LoVo (cell line): ENCODE measurements around the gene KCNJ16.
"Not testable (repeated sequence)": the region's sequence is repeated elsewhere in the genome, so short reads cannot be mapped to it uniquely, and the experiment has no call there.

Source experiments
- DNase-seq: peaks from one replicate; pipeline ENCODE4 v3.0.0-alpha.2; 2016; ENCODE audit warnings: low spot score

Gene KCNJ16

DNA sequence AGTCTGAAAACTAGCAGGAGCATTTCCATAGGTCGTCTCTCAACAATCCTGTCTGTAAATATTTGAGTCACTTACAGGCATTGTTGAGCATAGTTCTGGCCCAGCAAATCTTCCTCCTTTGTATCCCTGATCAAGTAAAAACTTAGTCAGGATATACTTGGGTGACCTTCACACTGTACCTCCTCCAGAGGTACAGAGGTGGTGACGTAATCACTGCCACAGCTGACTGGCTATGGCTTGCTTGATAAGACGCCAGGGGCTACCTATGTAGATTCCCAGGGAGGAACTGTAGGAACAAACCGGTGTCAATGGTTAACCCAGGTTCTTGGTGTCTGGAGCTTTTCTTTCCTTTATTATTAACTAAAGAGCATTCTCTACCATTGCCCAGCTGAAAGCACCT, at the start of gene KCNJ16:
Gene KCNJ16 (plus strand): TSS at position 270 of the 400 bp plus-strand sequence. CDS start 56,863 bp downstream, outside the sequence.
- no peak for DNase-seq

DNA sequence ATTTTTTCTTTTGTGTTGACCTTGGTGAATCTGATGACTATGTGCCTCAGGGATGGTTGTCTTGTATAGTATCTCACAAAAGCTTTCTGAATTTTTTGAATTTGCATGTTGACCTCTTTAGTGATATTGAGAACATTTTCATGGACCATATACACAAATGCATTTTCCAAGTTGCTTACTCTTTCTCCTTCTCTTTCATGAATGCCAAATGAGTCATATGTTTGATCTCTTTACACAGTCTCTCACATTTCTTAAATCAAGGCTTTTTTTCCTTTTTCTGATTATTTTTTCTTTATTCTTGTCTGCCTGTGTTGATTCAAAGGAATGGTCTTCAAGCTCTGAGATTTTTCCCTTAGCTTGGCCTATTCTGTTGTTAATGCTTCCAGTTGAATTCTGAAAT, 46.6 kb upstream of the KCNJ16 start:
- DNase-seq = no peak

DNA sequence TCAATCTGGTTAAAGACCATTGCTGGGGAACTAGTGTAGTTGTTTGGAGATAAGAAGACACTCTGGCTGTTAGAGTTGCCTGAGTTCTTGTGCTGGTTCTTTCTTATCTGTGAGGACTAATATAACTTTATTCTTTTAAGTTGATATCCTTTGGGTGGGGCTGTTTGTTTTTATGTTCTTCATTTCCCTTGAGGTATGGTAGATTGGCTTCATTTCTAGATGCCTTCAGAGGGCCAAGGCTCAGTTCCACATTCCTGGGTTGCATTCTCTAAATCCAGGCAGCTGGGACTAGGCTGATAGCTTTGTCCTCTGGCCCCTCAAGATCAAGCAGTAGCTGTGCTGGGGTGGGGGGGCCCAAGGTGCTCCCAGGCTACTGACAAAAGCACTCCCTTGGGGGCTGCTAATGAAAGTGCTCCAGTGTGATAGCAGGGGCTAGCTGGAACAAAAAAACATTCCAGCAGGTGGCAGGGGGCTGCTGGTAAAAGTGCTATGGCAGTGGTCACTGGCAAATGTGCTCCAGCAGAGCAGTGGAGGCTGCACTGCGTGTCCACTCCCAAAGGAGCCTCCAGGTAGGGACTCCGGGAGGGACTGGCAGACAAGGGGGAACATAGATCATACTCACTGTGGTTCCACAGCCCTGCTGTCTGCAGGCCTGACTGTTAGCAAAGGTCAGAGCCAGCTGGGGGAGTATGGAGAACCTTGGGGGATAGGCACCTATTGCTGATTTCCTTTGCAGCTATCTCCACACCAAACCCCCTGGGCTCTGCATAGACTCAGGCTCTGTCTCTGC, 45.9 kb upstream of the KCNJ16 start:
- DNase-seq = no peak

DNA sequence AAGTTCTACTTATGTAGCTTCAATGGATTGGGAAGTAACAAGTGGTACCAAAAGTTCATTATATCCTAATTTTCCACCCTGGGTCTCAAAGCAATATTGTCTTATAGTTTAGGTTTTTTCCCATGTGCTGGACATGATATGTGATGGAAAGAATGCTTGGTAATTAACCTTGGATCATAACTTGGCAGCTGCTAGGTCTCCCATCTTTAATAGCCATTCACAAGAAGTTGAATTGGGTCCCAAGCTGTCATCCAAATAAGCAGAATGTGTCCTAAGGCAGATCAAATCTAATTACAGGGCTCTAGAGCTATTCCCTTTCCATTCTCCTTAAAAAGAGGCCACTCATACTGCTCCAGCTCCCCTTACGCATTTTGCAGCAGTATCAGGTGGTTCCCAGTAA, 44.7 kb upstream of the KCNJ16 start:
- DNase-seq = no peak

DNA sequence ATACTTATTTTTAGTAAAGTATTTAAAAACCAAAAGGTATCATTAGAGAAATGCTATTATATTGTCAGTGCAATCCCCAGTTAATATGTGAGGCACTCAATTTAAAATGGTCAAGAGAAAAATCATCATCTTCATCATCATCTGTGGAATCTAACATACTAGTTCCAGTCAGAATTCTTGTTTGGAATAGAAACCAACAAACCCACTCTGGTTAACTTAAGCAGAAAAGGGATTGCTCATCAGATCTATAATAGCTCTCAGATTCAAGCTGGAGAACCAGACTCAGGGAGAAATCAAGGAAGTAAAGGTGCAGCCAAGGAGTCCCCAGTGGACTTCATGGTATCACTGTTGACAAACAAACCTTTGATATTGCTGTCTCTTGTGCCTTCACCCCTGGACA, 43.7 kb upstream of the KCNJ16 start:
- no peak for DNase-seq

DNA sequence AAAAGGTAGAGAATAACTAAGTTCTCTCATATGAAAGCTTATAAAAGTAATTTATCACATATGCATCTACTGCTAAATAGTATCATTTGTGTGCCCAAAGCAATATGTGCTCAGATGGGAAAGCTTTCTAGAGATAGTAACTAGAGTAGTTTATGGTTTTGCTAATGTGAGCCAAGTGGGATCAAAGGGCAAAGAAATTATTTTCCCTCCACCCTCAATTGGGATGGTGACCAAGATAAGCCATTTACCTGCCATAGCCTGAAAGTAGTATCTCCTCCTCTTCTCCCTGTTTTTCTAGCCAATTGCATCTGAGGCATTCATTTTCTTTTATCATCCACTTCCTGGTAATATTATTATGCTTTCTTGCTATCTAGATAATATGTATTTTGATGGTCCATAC, 41.9 kb upstream of the KCNJ16 start:
- DNase-seq = no peak

DNA sequence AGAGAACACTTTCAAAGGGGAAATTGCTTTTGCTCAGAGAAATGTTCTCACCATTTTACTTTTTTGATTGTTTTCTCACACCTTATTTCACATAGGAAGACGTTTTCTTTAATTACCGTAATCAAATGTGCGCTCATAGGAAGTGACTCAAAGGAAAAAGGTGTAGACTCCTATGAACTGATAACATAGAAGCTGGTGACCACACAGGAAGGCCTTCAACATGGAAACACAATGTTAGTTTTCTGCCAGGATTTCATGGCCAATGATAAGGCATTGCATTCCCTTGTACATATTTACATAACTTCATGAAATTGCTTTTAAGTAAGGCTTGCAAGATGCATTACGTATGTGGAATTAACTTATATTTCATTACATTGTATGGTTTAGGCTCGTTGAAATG, 40.9 kb upstream of the KCNJ16 start:
- DNase-seq = no peak

DNA sequence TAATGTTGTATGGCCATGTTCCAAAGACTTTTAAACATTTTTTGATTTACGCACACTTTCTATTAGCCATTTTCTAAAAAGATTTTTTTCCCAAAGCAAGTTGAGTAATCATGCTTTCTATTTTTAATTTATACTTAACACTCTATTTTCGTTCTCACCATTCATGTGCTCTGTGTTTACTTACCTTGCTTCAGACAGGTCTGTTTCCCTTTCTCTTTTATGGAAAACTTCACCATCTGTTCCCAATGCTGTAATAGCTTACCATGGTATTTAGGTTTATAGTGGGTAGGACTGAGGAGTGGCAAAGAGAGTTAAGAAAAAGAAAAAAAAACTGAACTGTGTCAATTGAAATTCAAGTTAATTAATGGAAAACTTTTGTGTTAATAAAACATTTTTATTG, 37.5 kb upstream of the KCNJ16 start:
- DNase-seq = no peak

DNA sequence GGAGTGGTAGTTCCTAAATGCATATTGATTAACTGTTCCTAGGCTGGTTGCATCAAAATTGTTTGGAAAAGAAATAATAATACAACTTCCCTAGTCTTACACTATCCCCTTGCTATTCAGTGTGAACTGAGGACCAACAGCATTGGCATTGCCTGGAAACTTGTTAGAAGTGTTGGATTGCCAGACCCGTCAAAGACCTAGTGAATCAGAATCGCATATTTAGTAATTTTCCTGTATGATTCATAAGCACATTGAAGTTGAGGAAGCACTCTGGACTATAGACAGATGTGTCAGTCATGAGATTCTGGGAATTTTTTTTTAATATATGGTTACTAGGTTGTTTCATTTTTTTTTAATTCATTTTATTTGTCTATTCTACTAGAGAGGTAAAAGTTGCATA, 34.7 kb upstream of the KCNJ16 start:
- DNase-seq = no peak

DNA sequence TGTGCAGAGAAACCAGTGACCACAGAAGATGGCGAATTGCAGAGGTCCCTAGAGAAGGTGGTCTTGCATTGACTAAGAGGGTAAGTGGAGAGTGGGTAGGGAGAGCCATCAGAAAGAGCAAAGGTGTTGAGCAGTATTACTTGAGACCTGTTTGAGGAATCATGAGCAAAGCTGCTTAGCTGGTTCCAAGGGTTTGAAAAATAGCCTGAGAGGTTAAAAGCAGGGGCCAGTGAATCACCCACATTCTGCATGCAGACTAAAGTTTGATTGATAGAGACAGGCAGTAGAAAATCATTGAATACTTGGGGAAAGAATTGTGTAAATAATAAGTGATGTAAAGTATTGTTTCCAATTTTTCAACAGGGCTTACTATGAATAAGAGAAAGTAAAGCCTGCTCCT, 34.0 kb upstream of the KCNJ16 start:
- no peak for DNase-seq

DNA sequence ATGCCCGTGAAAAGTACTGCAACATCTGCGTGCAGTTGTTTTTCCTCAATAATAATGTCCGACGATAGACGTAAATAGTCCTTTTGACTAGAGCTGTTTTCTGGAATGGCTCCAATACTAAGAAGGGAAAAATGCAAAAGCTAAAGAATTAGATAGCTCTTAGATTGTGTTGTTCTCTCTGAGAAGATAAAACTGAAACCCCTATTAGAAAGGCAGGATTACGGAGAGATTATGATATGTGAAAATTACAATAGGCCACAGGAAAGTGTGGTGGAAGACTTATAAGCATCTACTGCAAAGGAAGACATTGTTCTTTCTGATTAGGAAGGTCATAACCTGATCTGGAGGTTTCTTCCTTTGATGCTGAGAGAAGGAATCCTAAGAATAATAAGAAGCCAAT, 33.5 kb upstream of the KCNJ16 start:
- DNase-seq = no peak

DNA sequence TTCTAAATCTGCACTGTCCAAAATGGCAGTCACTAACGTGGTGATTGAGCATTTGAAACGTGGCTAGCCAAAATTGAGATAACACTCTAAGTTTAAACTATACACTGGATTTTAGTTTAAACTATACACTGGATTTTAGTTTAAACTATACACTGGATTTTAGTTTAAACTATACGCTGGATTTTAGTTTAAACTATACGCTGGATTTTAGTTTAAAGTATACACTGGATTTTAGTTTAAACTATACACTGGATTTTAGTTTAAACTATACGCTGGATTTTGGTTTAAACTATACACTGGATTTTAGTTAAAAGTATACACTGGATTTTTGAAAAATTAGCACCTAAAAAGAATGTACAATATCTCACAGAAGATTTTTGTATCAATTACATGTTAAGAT, 29.2 kb upstream of the KCNJ16 start:
- DNase-seq = not testable (repeated sequence)

DNA sequence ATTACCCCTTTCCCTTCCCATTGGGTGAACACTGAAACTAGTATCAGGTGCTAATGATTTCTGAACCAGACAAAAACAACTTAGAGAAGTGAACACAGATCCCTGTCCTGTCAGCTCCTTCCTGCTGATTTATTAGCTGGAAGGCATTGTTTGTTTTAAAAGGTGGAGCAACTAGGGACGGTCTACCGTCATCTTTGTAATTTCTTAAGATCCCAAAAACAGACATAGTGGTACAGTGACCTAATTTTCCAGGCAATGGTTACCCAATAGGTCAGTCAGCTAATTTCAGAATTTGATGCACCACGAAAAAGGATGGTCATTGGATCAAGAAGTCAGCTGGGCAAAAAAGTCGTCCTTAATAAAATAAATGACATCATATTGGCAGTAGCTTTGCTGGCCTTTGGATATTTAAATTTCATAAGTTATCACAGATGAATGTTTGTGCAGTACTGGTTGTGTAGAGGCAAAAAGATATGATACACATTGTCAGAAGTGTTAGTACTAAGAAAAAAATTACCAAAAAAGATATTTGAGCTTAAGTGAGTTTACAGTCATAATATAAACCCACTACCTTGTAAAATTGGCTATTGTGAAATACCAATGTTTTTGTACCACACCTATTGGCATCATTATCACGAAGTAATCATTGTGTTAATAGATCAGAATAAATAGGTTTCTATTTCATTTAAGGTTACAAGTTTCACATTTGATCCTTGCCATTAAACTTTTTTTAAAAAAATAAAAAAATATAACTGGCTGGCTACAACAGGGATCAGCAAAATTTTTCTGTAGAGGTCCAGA, 27.2 kb upstream of the KCNJ16 start:
- no peak for DNase-seq

DNA sequence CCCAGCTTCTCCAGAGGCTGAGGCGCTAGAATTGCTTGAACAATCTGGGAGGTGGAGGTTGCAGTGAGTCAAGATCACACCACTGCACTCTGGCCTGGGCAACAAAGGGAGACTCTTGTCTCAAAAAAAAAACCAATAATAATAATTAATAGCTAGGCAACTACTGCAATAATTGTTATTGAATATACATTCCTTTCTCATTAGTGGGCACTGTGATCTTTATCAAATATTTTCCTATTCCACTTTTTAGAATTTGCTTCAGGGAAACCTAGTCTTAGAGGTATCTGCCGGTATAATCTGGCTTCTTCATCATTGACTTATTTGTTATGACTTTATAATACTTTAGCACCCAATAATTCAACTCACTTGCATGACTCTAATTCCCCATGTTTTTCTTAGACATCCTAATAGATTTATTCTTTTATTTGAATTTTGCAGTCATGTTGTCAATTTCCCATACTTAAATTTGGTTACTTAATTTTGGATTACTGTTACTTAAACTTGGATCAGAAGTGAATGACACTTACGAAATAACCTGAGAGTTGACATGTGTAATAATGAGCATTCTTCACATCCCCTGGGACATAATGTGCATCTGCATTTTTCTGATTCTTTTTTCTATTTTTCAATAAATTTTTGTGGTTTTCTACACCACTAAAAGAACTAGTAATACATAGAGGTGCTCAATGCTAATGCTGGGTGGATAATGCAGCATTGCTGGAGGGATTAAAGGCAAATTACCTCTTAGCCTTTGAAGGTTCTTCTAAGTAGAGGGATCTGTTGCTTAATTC, 25.0 kb upstream of the KCNJ16 start:
- no peak for DNase-seq

DNA sequence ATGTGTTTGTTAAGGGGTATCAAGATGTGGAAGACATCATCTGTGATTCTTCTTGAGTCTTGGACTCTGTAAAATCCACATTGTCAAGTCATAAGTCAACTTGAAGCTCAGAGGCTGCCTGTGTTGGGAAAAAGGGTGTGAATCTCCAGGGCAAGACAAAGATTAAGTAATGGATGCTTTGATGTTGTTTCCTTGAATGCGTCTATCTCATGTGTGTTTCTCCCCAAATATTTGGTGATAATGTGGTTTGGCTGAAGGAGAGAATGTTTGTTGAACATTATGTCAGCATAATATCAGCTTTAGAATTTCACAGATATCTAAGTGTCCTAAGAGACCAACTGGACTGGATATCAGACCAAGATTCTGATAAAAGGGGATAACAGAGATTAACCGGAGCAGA, 24.1 kb upstream of the KCNJ16 start:
- no peak for DNase-seq

DNA sequence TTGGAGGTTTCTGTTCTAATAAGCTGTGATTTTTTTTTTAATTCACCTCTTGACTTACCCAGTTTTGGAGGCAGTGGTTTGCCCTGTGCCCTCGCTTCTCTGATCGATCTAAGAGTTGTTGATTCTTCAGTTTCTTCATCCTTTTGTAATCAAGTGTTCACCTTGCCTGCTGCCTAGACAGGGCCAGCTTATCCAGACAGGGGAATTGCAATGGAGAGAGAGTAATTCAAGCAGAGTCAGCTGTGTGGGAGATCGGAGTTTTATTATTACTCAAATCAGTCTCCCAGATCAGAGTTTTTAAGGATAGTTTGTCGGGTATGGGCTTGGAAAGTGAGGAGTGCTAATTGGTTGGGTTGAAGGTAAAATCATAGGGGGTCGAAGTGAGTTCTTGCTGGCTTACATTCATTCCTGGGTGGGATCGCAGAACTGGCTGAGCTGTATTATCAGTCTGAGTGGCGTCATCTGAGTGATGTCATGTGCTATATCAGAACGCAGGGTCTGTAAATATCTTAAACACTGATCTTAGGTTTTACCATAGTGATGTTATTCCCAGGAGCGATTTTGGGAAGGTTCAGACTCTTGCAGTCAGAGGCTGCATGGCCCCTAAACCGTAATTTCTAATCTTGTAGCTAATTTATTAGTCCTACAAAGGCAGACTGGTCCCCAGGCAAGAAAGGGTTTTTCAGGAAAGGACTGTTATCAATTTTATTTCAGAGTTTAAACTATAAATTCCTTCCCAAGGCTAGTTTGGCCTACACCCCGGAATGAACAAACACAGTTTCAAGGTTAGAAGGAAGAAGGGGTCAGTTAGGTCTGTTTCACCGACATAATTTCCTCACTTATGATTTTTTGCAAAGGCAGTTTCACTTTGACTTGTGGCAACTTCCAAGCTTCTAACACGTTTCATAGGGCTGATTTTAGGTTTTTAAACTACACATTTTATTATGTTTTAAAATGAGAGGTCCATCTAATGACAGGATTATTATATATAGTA, 21.5 kb upstream of the KCNJ16 start:
- DNase-seq = no peak

DNA sequence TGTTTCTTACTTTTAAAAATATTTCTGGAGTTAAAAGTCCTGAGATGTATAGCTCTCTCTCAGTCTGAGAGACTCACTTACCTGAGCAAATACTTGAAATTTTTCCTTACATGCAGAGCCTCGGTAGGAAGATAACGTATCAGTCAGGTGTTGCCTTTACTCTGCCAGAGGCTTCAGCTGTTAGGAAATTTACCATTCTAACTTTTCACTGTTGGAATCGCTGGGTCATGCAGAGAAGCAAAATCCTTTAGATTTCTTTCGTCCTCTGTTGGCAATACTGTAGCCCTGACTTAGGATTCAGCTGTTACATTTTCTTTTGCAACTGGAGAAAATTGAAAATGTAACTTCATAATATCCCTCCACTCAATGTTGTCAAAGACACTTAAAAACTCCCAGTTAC, 20.0 kb upstream of the KCNJ16 start:
- DNase-seq = no peak

DNA sequence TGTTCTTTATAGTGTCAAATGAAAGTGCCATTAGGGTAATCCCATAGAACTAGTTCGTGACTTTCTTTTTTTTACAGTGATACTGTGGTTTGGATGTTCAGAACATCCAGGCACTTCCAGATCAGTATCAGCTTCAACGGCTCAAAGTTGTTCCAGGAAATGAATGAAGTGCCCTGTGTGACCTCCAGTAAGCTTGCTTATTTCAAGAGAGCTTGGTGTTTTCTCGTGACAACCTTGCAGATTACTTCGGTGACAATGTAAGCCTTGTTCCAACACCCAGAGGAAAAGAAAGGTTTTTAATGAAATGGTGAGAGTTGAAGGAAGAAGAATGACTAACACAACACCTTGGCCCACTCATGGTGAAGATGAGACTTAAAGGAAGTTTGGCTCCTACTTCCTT, 16.0 kb upstream of the KCNJ16 start:
- DNase-seq = no peak

DNA sequence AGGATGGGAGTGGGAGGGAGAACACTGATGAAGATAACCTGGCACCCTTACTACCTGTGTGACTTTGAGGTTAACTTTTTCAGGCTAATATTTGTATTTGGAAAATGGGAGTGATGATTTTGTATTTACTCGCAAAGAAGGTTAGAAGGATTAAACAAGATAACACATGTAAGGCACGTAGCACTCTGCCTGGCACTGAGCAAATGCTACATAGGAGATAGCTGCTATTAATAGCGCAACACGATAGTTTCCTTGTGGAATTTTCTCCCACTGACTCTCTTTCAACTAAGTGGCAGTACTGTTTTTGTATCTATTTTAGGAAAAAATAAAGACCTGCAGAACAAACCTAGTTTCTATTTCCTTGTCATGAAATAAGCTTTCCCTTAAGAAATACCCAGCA, 15.4 kb upstream of the KCNJ16 start:
- DNase-seq = no peak

DNA sequence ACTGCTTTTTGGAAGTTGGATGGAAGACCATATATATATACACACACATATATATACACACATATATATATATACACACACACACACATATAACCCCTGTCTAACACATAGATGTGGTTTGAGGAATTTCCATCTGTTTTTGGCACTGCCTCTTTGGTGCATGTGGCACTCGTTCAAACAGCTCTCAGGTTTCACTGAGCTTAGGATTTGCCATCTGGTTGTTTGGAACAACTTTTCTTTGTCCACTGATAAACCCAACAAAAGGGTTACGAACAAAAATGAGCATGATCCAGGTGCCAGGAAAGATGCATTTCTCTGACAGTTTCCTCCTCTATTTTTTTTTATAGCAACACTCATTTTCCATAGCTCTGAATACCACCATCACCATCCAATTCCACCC, 14.6 kb upstream of the KCNJ16 start:
- DNase-seq = no peak

DNA sequence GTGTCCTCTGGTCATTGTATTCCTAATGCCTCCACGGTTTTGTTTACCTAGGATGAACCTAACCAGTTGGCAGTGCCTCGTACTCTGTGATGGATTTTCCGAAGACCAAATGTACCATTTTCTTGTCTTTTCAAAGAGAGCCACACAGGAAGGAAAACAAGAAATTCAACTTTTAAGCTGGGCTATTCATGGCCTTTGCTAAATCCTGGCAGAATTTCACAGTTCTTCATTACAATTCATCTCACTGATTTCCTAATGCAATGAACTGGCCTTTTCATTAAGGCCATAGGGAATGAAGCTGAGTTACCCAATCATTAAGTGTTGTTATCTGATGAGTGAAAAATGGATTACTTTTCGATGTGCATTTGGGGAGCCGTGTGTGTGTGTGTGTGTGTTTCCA, 7.9 kb upstream of the KCNJ16 start:
- DNase-seq = no peak
